HG03066 (cell line): ENCODE results near the gene FER.
"Not testable (repeated sequence)": the region's sequence is repeated elsewhere in the genome, so short reads cannot be mapped to it uniquely, and the experiment has no call there.

ENCODE experiments used
- ATAC-seq: cut with Tn5 transposase; IDR thresholded peaks from one replicate; pipeline ENCODE4 v1.9.1; 2021; ENCODE audit warnings: low read depth; ENCODE audit not compliant: unreplicated experiment

FER gene

DNA sequence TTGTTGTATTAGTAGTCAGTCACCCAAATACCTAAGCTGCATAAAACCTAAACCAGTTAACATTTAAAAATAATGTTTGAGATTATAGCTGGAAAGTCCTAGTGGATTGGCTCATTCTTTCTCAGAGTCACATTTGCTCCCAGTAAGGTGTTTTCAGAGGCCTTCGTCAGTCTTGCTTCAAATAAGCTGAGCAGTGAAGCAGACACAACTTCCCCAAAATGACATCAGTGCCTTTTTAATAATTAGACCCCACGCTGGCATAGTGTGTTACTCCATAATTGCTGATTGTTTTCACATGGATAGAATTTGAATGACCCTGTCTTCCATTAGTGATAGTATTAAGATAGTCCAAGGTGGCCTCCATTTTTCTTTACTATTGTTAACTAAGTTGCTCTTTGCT lies 416.3 kb downstream of the FER start:
- no peak for ATAC-seq

DNA sequence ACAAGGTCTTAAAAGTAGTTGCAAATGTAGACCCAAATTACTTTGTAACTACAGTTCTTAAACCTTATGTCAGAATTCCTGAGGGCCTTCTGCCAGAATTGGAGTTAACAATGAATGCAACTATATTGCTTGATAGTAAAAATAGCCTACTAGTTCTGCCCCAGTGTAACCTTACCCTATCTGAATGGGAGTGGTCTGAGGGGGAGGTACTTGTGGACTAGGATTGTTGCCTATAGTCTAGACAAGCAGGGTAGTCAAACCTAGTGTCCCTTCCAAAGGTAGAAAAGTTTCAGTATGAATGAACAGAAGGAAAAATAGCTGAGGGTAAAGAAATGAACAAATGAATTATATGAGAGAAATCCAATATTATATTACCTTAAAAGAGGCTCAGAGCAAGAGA lies 419.9 kb downstream of the FER start:
- ATAC-seq = no peak

DNA sequence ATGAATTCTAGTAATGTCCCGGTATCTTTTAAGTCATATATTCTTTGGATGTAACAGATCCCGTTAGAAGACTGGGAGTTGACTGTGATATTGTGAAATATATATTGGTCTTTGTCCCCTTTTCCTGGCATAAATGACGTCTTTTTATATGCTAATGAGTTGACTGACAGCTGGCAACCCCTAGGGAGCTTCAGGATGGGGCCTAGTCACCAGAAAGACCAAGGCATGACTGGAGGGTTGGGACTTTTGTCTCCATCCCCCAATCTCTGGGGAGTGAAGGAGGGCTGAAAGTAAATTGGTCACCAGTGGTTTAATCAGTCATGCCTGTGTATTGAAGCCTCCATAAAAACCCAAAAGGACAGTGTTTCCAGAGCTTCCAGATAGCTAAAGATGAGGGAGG lies 420.5 kb downstream of the FER start:
- no peak for ATAC-seq

GRCh38 chr5:109170629-109171350 lies 423.1 kb downstream of the FER start:
- no peak for ATAC-seq

DNA sequence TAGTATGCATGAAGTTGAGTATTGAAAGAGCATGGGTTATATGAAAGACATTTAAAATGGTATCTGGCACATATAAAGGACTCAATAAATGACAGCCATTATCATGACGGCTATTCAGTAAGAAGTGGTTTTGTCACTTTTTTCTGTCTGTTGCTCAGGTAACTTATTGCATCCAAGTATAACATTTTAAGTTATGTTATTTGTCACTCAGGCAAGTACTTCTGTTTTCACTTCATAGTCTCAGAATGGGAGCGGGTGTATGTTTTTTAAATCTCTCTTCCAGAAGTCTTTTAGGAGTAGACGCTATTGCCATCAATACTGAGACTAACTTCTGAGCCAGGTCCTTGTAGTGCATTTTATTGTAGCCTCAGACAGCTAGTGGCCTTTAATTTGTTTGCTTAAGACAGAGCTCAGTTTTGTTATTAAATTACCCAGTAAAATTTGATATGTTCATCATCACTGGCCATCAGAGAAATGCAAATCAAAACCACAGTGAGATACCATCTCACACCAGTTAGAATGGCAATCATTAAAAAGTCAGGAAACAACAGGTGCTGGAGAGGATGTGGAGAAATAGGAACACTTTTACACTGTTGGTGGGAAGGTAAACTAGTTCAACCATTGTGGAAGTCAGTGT lies 423.9 kb downstream of the FER start:
- ATAC-seq = not testable (repeated sequence)

DNA sequence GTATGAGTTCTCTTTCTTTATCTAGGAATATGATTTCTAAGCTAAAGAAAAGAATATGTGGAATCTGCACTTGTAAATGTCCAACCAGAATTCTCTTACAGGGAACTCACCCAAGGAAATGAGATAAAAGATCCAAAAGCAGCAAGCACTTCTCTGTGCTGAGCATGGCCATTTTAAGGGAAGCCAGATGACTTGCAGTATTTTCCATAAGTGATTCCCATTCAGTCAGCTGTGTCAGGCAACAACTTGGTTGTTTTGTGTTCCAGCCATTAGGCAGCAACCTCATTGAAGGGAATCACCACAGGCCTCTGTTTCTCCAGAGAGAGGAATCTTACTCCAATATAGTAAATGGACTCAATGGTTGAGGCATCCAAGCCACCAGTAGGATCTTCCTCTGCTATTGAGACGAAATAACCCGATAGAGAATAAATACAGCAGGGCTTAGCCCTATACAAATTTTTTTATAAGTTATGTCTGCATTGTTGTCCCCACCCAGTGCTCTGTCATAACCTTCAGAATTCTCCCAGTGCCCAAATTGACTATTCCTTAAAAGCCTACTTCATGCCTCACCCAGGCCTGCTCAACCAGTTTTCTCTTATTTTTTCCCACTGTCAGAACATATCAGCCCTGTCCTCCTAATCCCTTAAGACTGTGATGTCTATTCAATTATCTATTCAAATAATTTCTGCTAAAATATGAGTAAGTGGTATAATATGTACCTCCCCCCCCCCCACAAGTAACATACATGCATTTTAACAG lies 425.5 kb downstream of the FER start:
- ATAC-seq = no peak

DNA sequence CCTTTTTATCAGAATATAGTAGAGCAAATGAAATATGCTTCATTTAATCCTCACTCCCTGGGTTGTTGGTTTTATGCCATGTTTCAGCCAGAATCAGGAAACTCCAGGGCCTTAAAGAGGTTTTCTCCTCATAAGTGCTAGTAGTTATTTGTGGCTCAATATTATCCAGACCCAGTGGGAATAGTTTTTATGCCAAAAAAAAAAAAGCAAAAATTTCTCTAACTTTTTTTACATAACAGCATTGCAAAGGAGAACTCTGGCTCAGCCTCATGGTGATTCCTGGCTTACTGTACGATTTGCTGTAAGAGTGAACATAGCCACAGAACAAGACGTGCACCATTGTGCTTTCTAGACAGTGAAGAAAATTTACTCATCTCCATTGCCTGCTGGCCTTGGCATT lies 429.5 kb downstream of the FER start:
- no peak for ATAC-seq

- no peak for ATAC-seq
Measured at GRCh38 chr5:109177782-109178181, 430.1 kb downstream of the FER start.

DNA sequence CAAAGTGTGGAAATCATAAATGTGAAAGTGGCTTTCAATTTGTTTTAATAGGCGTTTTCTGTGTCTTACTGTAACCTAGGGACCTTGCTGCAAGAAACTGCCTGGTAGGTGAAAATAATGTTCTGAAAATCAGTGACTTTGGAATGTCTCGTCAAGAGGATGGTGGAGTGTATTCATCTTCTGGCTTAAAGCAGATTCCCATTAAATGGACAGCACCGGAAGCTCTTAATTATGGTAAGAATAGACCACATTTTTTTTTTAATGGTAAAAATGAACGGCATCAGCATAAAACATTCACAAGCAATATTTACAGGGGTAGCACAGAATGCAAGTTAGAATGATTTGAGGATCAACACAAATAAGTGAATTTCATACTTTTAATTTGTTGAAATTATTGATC lies 433.0 kb downstream of the FER start:
- ATAC-seq = no peak

DNA sequence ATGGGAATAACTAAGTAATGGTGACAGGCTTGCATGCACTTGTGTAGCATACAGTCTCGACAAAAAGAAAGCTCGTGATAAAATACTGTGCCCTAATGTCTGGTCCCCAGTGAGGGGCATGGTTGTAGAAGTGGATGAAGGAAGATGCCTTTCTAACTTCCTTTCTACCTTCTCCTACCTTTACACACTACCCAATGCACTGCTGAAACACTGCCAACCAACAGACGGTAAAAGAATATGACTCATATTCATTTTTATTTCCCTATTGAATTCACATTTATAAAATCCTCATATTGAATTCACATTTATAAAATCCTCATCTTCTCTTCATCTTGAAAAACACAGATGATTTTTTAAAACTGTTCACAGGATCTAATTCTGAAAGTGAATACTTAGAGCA lies 439.1 kb downstream of the FER start:
- ATAC-seq = no peak

DNA sequence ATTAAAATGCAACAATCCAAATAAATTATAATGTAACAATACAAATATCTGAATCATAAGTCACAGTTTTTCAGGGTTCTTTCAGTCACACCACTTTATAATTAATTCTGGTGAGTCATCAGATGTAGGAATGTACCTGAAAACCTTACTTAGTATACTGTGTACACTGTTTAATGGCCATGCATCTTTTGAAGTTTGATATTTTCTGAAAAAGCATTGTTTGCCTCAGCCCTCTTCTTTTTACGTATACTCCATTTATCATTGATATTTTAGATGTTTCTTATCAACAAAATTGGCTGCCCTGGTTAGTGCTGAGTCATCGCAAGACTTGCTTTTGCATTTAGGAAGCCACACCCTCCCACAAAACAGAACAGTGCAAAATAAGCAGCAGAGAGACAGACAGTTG lies 443.5 kb downstream of the FER start:
- no peak for ATAC-seq

GRCh38 chr5:109192027-109192426 lies 444.3 kb downstream of the FER start:
- no peak for ATAC-seq

GRCh38 chr5:109192555-109193281 lies 445.0 kb downstream of the FER start:
- no peak for ATAC-seq

DNA sequence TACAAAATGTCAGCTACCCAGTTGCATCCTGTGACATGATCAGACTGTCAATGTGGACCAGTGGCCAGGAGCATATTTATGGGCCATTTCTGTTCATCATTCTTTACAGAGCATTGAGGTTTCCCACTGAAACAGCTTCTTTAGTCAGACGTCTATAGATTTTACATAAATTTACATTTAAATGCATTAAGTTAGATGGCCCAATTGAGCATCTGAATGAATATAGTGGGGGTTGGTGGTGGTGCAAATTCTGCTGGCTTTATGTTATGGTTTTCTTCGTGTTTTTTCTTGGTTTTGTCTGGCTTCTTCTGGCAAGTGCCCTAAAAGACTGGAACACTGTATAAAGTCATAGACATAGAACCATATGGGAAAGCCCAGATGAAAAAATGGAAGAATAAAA lies 448.0 kb downstream of the FER start:
- ATAC-seq = no peak

GRCh38 chr5:109196087-109196822 lies 448.6 kb downstream of the FER start:
- ATAC-seq = no peak

DNA sequence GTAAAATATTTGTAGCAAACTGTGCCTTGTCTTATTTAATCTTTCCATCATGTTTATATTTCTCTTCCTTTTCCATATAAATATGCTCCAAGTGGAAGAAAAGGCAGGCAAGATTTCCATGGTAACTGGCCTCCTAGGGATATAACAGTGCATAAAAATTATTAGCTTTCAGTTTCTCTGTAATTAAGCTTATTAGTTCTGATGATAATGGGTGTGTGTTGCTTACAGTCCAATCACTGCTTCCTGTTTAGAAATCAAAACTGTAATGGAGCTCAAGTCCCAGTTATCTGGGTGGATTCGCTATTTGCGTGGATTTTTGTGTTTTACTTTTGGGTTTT lies 449.1 kb downstream of the FER start:
- ATAC-seq = no peak

GRCh38 chr5:109199289-109199688 lies 451.6 kb downstream of the FER start:
- no peak for ATAC-seq

- no peak for ATAC-seq
Measured at GRCh38 chr5:109199799-109200620, 452.3 kb downstream of the FER start.

DNA sequence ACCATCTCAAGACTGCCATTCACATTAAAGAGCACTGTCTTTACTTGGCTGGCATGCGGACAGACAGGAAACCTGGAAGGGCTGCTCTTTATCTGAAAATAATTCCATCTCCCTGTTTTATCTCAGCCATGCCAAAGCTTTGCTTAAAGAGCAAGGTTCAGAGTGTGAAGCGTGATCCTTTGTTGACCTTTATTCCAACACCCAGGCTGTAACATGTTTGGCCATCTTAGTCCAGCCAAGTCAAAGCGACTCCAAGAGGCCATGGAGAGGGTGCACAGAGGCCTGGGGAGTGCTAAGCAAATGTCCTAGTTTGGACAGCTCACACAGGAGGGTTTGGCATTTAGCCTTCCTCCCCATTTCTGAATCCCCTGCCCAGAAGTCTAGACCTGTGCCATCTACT lies 467.3 kb downstream of the FER start:
- no peak for ATAC-seq

DNA sequence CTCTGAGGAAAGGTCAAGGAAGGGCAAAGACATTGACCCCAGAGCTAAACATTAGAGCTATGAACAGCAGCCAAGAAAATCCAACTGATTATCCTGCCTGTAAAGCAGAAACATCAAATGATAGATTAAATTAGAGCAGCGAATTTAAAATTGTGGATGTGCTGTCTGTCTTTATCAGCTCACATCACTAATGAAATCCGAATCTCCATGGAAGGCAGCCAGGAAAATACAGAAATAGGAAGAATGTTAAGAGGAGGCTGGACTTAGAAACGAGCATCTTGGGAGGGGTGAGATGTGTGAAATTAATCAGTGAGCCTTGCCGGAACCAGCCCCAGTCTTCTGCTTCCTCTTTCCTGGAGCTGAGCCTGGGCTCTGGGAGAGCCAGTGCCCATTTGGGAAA lies 471.1 kb downstream of the FER start:
- ATAC-seq = no peak
